GM12878 (cell line): ENCODE measurements around the gene B3GNT7. TPM values are rescaled to one million over a fixed set of nuclear protein-coding genes. Genes with fewer than 3 reads are reported as not detected.

ENCODE experiments used
- ATF2 ChIP-seq: IDR thresholded peaks from 2 replicates; pipeline ENCODE4 v1.6.1; 2012; ENCODE audit warnings: low read length, inconsistent platforms
- BMI1 ChIP-seq: fragments of 450-650 bp; IDR thresholded peaks from 2 replicates; pipeline ENCODE4 v1.6.1; 2016; ENCODE audit warnings: mild to moderate bottlenecking, moderate library complexity, borderline replicate concordance
- EZH2 ChIP-seq: IDR thresholded peaks from 2 replicates; pipeline ENCODE4 v1.6.1; 2012; ENCODE audit warnings: low read depth, mild to moderate bottlenecking, control low read depth, inconsistent platforms, low read length, borderline replicate concordance; ENCODE audit not compliant: control insufficient read depth
- KAT2A ChIP-seq: conservative IDR thresholded peaks from 2 replicates; pipeline ENCODE4 v1.6.1; 2011; ENCODE audit warnings: low read depth, low read length; ENCODE audit not compliant: control insufficient read depth
- MEF2B ChIP-seq: fragments of 450-650 bp; IDR thresholded peaks from 2 replicates; pipeline ENCODE4 v1.6.1; 2018; ENCODE audit warnings: mild to moderate bottlenecking, moderate library complexity; ENCODE audit not compliant: partially characterized antibody, poor library complexity, severe bottlenecking
- POLR2AphosphoS5 ChIP-seq: IDR thresholded peaks from 2 replicates; pipeline ENCODE4 v1.6.1; 2011; ENCODE audit warnings: mild to moderate bottlenecking, low read length, inconsistent platforms
- RBBP5 ChIP-seq: fragments of 200-600 bp; sonication (generic); conservative IDR thresholded peaks from 2 replicates; pipeline ENCODE4 v1.6.1; 2016
- REST ChIP-seq: IDR thresholded peaks from 2 replicates; pipeline ENCODE4 v1.6.1; 2012; ENCODE audit warnings: mild to moderate bottlenecking, low read depth, low read length
- RFX5 ChIP-seq: IDR thresholded peaks from 2 replicates; pipeline ENCODE4 v1.6.1; 2011; ENCODE audit warnings: low read depth, low read length, improper control_type of control experiment
- RUNX3 ChIP-seq: IDR thresholded peaks from 2 replicates; pipeline ENCODE4 v1.6.1; 2012; ENCODE audit warnings: low read length, inconsistent platforms
- SMAD1 ChIP-seq: fragments of 450-650 bp; IDR thresholded peaks from 2 replicates; pipeline ENCODE4 v1.6.1; 2018; ENCODE audit warnings: mild to moderate bottlenecking, low read depth; ENCODE audit not compliant: partially characterized antibody
- TBL1XR1 ChIP-seq: IDR thresholded peaks from 2 replicates; pipeline ENCODE4 v1.6.1; 2012; ENCODE audit warnings: low read depth, low read length, improper control_type of control experiment
- TCF3 ChIP-seq: IDR thresholded peaks from 2 replicates; pipeline ENCODE4 v1.6.1; 2012; ENCODE audit warnings: low read depth, mild to moderate bottlenecking, low read length, borderline replicate concordance; ENCODE audit not compliant: insufficient read depth
- USF2 ChIP-seq: IDR thresholded peaks from 2 replicates; pipeline ENCODE4 v1.6.1; 2011; ENCODE audit warnings: low read depth, low read length, improper control_type of control experiment, borderline replicate concordance
- polyA plus RNA-seq, 11 experiments: library from polyadenylated mRNA; depleted of rRNA in 4 of 11; unstranded in 6 of 11; stranded (reverse) in 5 of 11; fragments of >200 nt; fragmentation: Nextera tagmentation in 4 of 11; fragmentation: Illumina TruSeq in 1 of 11; extraction: Ambion mirVana in 4 of 11; extraction: Trizol in 1 of 11; gene quantifications; 1 replicate in 1 of 11; 2 replicates in 10 of 11; pipeline versions ENCODE4 v1.2.1 to v1.2.3, GENCODE V29; 2011 to 2016; ENCODE audit warnings: inconsistent platforms in 2 of 11, missing spikeins in 2 of 11, low read depth in 1 of 11
- total RNA-seq, 4 experiments: library from RNA; depleted of rRNA in 3 of 4; stranded (reverse); fragments of >200 nt in 3 of 4; fragmentation: Illumina TruSeq in 1 of 4; extraction: Trizol in 1 of 4; gene quantifications; 2 replicates each; pipeline versions ENCODE4 v1.2.1 to v1.2.3, GENCODE V29; 2013 to 2021
- TF ChIP-seq, protein P1 (sequence below): fragments of 450-650 bp; formaldehyde crosslinking; IDR thresholded peaks from 2 replicates; pipeline ENCODE4 v1.4.0; 2022; ENCODE audit warnings: mild to moderate bottlenecking, moderate library complexity

B3GNT7 gene
- total and polyA plus RNA-seq, 10 of the 15 experiments (the other 5 are each of a cell fraction or from before 2014, with no cell fraction given) = 0.91 to 12.6 (median 3.7) TPM

GRCh38 chr2:231411831-231412617 is 16.5 kb downstream of the B3GNT7 start (continued):
- TF ChIP-seq RBBP5 (no peak), TBL1XR1 (no peak), ATF2 (no peak), REST (no peak), RFX5 (no peak), SMAD1 (no peak), MEF2B (peak; percentile 20), RUNX3 (peak; percentile 38; the same call in 1 of the 2 replicates), TCF3 (no peak), EZH2 (no peak), KAT2A (no peak), USF2 (no peak), BMI1 (no peak), POLR2AphosphoS5 (no peak)
- TF ChIP-seq, protein P1, sequence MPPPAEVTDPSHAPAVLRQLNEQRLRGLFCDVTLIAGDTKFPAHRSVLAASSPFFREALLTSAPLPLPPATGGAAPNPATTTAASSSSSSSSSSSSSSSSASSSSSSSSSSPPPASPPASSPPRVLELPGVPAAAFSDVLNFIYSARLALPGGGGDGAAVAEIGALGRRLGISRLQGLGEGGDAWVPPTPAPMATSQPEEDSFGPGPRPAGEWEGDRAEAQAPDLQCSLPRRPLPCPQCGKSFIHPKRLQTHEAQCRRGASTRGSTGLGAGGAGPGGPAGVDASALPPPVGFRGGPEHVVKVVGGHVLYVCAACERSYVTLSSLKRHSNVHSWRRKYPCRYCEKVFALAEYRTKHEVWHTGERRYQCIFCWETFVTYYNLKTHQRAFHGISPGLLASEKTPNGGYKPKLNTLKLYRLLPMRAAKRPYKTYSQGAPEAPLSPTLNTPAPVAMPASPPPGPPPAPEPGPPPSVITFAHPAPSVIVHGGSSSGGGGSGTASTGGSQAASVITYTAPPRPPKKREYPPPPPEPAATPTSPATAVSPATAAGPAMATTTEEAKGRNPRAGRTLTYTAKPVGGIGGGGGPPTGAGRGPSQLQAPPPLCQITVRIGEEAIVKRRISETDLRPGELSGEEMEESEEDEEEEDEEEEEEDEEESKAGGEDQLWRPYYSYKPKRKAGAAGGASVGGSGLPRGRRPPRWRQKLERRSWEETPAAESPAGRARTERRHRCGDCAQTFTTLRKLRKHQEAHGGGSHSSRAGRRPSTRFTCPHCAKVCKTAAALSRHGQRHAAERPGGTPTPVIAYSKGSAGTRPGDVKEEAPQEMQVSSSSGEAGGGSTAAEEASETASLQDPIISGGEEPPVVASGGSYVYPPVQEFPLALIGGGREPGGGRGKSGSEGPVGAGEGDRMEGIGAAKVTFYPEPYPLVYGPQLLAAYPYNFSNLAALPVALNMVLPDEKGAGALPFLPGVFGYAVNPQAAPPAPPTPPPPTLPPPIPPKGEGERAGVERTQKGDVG (CRISPR knock-in tag) = no peak
